K562 (cell line): ENCODE measurements around the gene ORC2. TPM values are rescaled to one million over a fixed set of nuclear protein-coding genes. Genes with fewer than 3 reads are reported as not detected.
A peak's percentile ranks its signal among the peaks of the same experiment; 100 is the strongest.

Source experiments
- ARID3B ChIP-seq: fragments of 250-450 bp; sonication (Bioruptor Pico); IDR thresholded peaks from 2 replicates; pipeline ENCODE4 v1.4.0; 2020; ENCODE audit warnings: borderline replicate concordance
- ATF6 ChIP-seq: sonication (generic); formaldehyde crosslinking; IDR thresholded peaks from 2 replicates; pipeline ENCODE4 v1.4.0; 2020; ENCODE audit warnings: mild to moderate bottlenecking, missing genetic modification reagents
- BCL6 ChIP-seq: fragments of 250-450 bp; sonication (Bioruptor Pico); IDR thresholded peaks from 2 replicates; pipeline ENCODE4 v1.4.0; 2020
- BDP1 ChIP-seq: IDR thresholded peaks from 3 replicates; pipeline ENCODE4 v1.6.1; 2011; ENCODE audit not compliant: insufficient read length, insufficient read depth
- CXXC5 ChIP-seq: fragments of 250-450 bp; sonication (Bioruptor Pico); IDR thresholded peaks from 2 replicates; pipeline ENCODE4 v1.8.0; 2022; ENCODE audit warnings: inconsistent platforms, mild to moderate bottlenecking, moderate library complexity
- KLF10 ChIP-seq: fragments of 250-450 bp; sonication (Bioruptor Pico); IDR thresholded peaks from 2 replicates; pipeline ENCODE4 v1.6.1; 2021; ENCODE audit warnings: matching md5 sums
- MLLT1 ChIP-seq, 2 experiments: fragments of 450-650 bp; IDR thresholded peaks; 2 replicates each; pipeline ENCODE4 v1.6.1; 2016
- NCOA2 ChIP-seq, 2 experiments: fragments of 450-650 bp; IDR thresholded peaks; 2 replicates each; pipeline ENCODE4 v1.6.1; 2018; ENCODE audit warnings: mild to moderate bottlenecking in 2 of 2, moderate library complexity in 1 of 2; ENCODE audit not compliant: partially characterized antibody in 2 of 2
- NFIC ChIP-seq: fragments of 450-650 bp; IDR thresholded peaks from 2 replicates; pipeline ENCODE4 v1.6.1; 2017; ENCODE audit warnings: mild to moderate bottlenecking, inconsistent platforms
- NFIX ChIP-seq: fragments of 250-450 bp; sonication (Bioruptor Pico); IDR thresholded peaks from 2 replicates; pipeline ENCODE4 v1.4.0; 2020; ENCODE audit warnings: low read depth, mild to moderate bottlenecking, moderate library complexity
- PRPF4 ChIP-seq: fragments of 200-400 bp; formaldehyde crosslinking; IDR thresholded peaks from one replicate; pipeline ENCODE4 v1.6.1; 2017; ENCODE audit warnings: low read length, low read depth, mild to moderate bottlenecking; ENCODE audit not compliant: insufficient read depth, poor library complexity, severe bottlenecking
- PTRF ChIP-seq: fragments of 450-650 bp; IDR thresholded peaks from 2 replicates; pipeline ENCODE4 v1.6.1; 2016; ENCODE audit warnings: mild to moderate bottlenecking, missing genetic modification characterization, missing compliant biosample characterization
- RCOR1 ChIP-seq, 2 experiments: IDR thresholded peaks; 2 replicates each; pipeline ENCODE4 v1.6.1; 2012; ENCODE audit warnings: low read depth in 2 of 2, low read length in 2 of 2, borderline replicate concordance in 1 of 2, improper control_type of control experiment in 1 of 2
- SMAD3 ChIP-seq: fragments of 450-650 bp; formaldehyde crosslinking; conservative IDR thresholded peaks from 2 replicates; pipeline ENCODE4 v1.4.0; 2020; ENCODE audit warnings: mild to moderate bottlenecking
- SMARCC2 ChIP-seq: fragments of 450-650 bp; IDR thresholded peaks from 2 replicates; pipeline ENCODE4 v1.6.1; 2017; ENCODE audit warnings: antibody characterized with exemption, moderate library complexity, mild to moderate bottlenecking, low read depth
- TAF1 ChIP-seq: IDR thresholded peaks from 2 replicates; pipeline ENCODE4 v1.6.1; 2011; ENCODE audit warnings: mild to moderate bottlenecking, low read length, moderate library complexity; ENCODE audit not compliant: insufficient read depth, control insufficient read depth, severe bottlenecking; ENCODE audit errors: extremely low read depth
- TARDBP ChIP-seq: fragments of 450-650 bp; IDR thresholded peaks from 2 replicates; pipeline ENCODE4 v1.6.1; 2016
- TEAD2 ChIP-seq: fragments of 450-650 bp; IDR thresholded peaks from 2 replicates; pipeline ENCODE4 v1.6.1; 2016; ENCODE audit warnings: missing genetic modification characterization, control low read depth, missing compliant biosample characterization
- ZBTB8A ChIP-seq: fragments of 450-650 bp; IDR thresholded peaks from 2 replicates; pipeline ENCODE4 v1.6.1; 2018; ENCODE audit warnings: mild to moderate bottlenecking, moderate library complexity; ENCODE audit not compliant: partially characterized antibody
- ZNF280B ChIP-seq: fragments of 250-450 bp; sonication (Bioruptor Pico); IDR thresholded peaks from 2 replicates; pipeline ENCODE4 v1.5.1; 2021; ENCODE audit warnings: mild to moderate bottlenecking
- ZNF354B ChIP-seq: fragments of 250-450 bp; sonication (Bioruptor Pico); IDR thresholded peaks from 2 replicates; pipeline ENCODE4 v1.4.0; 2020
- ZNF77 ChIP-seq: fragments of 250-450 bp; sonication (Bioruptor Pico); IDR thresholded peaks from 2 replicates; pipeline ENCODE4 v1.5.0; 2020
- polyA plus RNA-seq, 8 experiments: library from polyadenylated mRNA; depleted of rRNA in 4 of 8; stranded (reverse) in 5 of 8; unstranded in 3 of 8; fragments of >200 nt; fragmentation: Nextera tagmentation in 2 of 8; fragmentation: Illumina TruSeq in 1 of 8; extraction: Ambion mirVana in 2 of 8; extraction: Trizol in 1 of 8; gene quantifications; 2 replicates each; pipeline versions ENCODE4 v1.2.1 to v1.2.3, GENCODE V29; 2011 to 2014; ENCODE audit warnings: inconsistent platforms in 1 of 8, missing spikeins in 1 of 8
- total RNA-seq, 7 experiments: library from RNA; depleted of rRNA in 6 of 7; stranded (reverse); fragments of >200 nt in 6 of 7; fragmentation: Illumina TruSeq in 2 of 7; extraction: Trizol in 2 of 7; gene quantifications; 2 replicates each; pipeline versions ENCODE4 v1.2.1 to v1.2.3, GENCODE V29; 2011 to 2021; ENCODE audit warnings: low replicate concordance in 1 of 7

ORC2 gene
- total and polyA plus RNA-seq, 9 of the 15 experiments (the other 6 are each of a cell fraction or from before 2014, with no cell fraction given), result 5.6 to 41.1 (median 19.0) TPM

- no peak for TF ChIP-seq PRPF4
- TF ChIP-seq ZBTB8A, result no peak
- no peak; the same call in 1 of the 2 replicates for TF ChIP-seq TARDBP
- no peak for TF ChIP-seq NCOA2 (IDR thresholded peaks at IDR 0.05; ENCODE audit: partially characterized antibody in 2 of 2)
- TF ChIP-seq ZNF354B, result no peak
- TF ChIP-seq ZNF77 (CRISPR knock-in tag), result no peak
- peak in 1 of 2 experiments; percentile 46; a peak in 2 of 4 replicates for TF ChIP-seq RCOR1 (IDR thresholded peaks at IDR 0.05; ENCODE audit: borderline replicate concordance in 1 of 2, low read depth in 2 of 2, low read length in 2 of 2)
- no peak for TF ChIP-seq TEAD2 (tag)
- no peak for TF ChIP-seq BCL6 (CRISPR knock-in tag)
- TF ChIP-seq NFIX (CRISPR knock-in tag), result no peak
- TF ChIP-seq ATF6 (CRISPR knock-in tag), result no peak
- TF ChIP-seq KLF10, result no peak
- peak; percentile 86 for TF ChIP-seq TAF1
- TF ChIP-seq NFIC, result peak; percentile 27; the same call in 1 of the 2 replicates
- no peak for TF ChIP-seq ZNF280B (CRISPR knock-in tag)
- no peak for TF ChIP-seq SMAD3 (CRISPR knock-in tag)
- TF ChIP-seq SMARCC2, result no peak
- no peak for TF ChIP-seq PTRF
- TF ChIP-seq BDP1, result no peak
- TF ChIP-seq ARID3B (CRISPR knock-in tag), result no peak
- peak; percentile 68 for TF ChIP-seq CXXC5 (CRISPR knock-in tag)
- 0 out of 4 replicates have a peak, but pooled peaks of 1 of the 2 experiments have one; percentile 4 for TF ChIP-seq MLLT1 (IDR thresholded peaks at IDR 0.05)
Measured at GRCh38 chr2:200888704-200889625, 74.5 kb downstream of the ORC2 start, which contains the start of the genes NIF3L1 and PPIL3 (continued).
